Loucy (cell line): ENCODE measurements around the gene OS9.
"Not testable (repeated sequence)": the region's sequence is repeated elsewhere in the genome, so short reads cannot be mapped to it uniquely, and the experiment has no call there.

Source experiments
- H2AFZ ChIP-seq: fragments of 200-600 bp; sonication (generic); 2 replicates; pipeline ENCODE4 v1.6.0; 2016; ENCODE audit warnings: antibody characterized with exemption, mild to moderate bottlenecking, low read length, moderate library complexity
- H3F3A ChIP-seq: fragments of 200-600 bp; 2 replicates; pipeline ENCODE4 v1.6.0; 2016; ENCODE audit warnings: antibody characterized with exemption, low read depth, mild to moderate bottlenecking
- H3K27me3 ChIP-seq: fragments of 200-600 bp; sonication (generic); 2 replicates; pipeline ENCODE4 v1.6.1; 2014; ENCODE audit warnings: low read length, mild to moderate bottlenecking; ENCODE audit not compliant: insufficient read depth, poor library complexity, severe bottlenecking
- H3K36me3 ChIP-seq: fragments of 200-600 bp; sonication (generic); 2 replicates; pipeline ENCODE4 v1.6.1; 2016; ENCODE audit warnings: low read length; ENCODE audit not compliant: insufficient read depth
- H3K4me1 ChIP-seq: fragments of 200-600 bp; sonication (generic); 2 replicates; pipeline ENCODE4 v1.5.1; 2014; ENCODE audit warnings: low read length, mild to moderate bottlenecking; ENCODE audit not compliant: insufficient read depth, poor library complexity, severe bottlenecking
- H3K4me2 ChIP-seq: fragments of 200-600 bp; sonication (generic); 2 replicates; pipeline ENCODE4 v1.6.0; 2014; ENCODE audit warnings: antibody characterized with exemption, low read length, low read depth, mild to moderate bottlenecking; ENCODE audit not compliant: poor library complexity, severe bottlenecking
- H3K4me3 ChIP-seq: fragments of 200-600 bp; sonication (generic); 2 replicates; pipeline ENCODE4 v1.5.1; 2014; ENCODE audit warnings: low read length, mild to moderate bottlenecking, mixed read lengths; ENCODE audit not compliant: poor library complexity, severe bottlenecking
- H3K79me2 ChIP-seq: fragments of 200-600 bp; sonication (generic); 2 replicates; pipeline ENCODE4 v1.6.1; 2014; ENCODE audit warnings: low read length; ENCODE audit not compliant: insufficient read depth
- H3K9ac ChIP-seq: fragments of 200-600 bp; sonication (generic); 2 replicates; pipeline ENCODE4 v1.6.0; 2014; ENCODE audit warnings: mild to moderate bottlenecking, low read depth, low read length, moderate library complexity; ENCODE audit not compliant: poor library complexity, severe bottlenecking
- H3K9me2 ChIP-seq: fragments of 200-600 bp; sonication (generic); replicated peaks from 2 replicates; pipeline ENCODE4 v1.6.1; 2016; ENCODE audit warnings: low read depth, low read length, mixed read lengths
- H3K9me3 ChIP-seq: fragments of 200-600 bp; sonication (generic); 2 replicates; pipeline ENCODE4 v1.6.1; 2014; ENCODE audit warnings: mild to moderate bottlenecking, antibody characterized with exemption, low read length, low read depth; ENCODE audit not compliant: insufficient read depth
- H4K20me1 ChIP-seq: fragments of 200-600 bp; sonication (generic); 2 replicates; pipeline ENCODE4 v1.6.0; 2014; ENCODE audit warnings: antibody characterized with exemption, low read length, mild to moderate bottlenecking; ENCODE audit not compliant: insufficient read depth, poor library complexity, severe bottlenecking
- CTCF ChIP-seq: fragments of 200-600 bp; sonication (generic); conservative IDR thresholded peaks from 2 replicates; pipeline ENCODE4 v1.5.1; 2014; ENCODE audit warnings: mild to moderate bottlenecking, antibody characterized with exemption, low read length
- EZH2phosphoT487 ChIP-seq: fragments of 200-600 bp; IDR thresholded peaks from 2 replicates; pipeline ENCODE4 v1.6.1; 2018; ENCODE audit warnings: antibody characterized with exemption, mild to moderate bottlenecking, moderate library complexity, borderline replicate concordance

Gene OS9

DNA sequence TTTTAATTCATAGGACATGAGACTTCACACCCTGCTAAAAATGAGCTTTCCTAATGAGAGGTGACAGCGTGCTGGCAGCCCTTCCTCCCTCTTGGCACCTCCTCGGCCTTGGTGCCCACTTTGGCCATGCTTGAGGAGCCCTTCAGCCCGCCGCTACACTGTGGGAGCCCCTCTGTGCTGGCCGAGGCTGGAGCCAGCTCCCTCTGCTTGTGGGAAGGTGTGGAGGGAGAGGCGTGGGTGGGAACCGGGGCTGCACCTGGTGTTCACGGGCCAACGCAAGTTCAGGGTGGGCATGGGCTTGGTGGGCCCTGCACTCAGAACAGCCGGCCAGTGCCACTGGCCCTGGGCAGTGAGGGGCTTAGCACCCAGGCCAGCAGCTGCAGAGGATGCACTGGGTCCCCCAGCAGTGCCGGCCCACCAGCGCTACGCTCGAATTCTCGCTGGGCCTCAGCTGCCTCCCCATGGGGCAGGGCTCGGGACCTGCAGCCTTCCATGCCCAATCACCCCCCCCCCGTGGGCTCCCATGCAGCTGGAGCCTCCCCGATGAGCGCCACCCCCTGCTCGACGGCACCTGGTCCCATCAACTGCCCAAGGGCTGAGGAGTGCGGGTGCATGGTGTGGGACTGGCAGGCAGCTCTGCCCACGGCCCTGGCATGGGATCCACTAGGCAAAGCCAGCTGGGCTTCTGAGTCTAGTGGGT, 38.2 kb upstream of the OS9 start:
- TF ChIP-seq EZH2phosphoT487 (no peak), CTCF (no peak)
- H3F3A ChIP-seq, result no peaks in the 10 kb centered on the region
- H3K4me3 ChIP-seq, result no peak overlapping the region
- no peaks in the 10 kb centered on the region for H3K79me2 ChIP-seq
- no peaks in the 10 kb centered on the region for H4K20me1 ChIP-seq
- H3K36me3 ChIP-seq, result no peaks in the 10 kb centered on the region
- H3K9ac ChIP-seq, result no peak overlapping the region
- no peaks in the 10 kb centered on the region for H3K4me1 ChIP-seq
- H2AFZ ChIP-seq, result no peak overlapping the region
- no peak overlapping the region for H3K4me2 ChIP-seq
- H3K9me3 ChIP-seq, result 0 out of 2 replicates have a peak, but pooled peaks cover 4% of the 10 kb centered on the region
- no peaks in the 10 kb centered on the region for H3K27me3 ChIP-seq
- no peaks in the 10 kb centered on the region for H3K9me2 ChIP-seq

DNA sequence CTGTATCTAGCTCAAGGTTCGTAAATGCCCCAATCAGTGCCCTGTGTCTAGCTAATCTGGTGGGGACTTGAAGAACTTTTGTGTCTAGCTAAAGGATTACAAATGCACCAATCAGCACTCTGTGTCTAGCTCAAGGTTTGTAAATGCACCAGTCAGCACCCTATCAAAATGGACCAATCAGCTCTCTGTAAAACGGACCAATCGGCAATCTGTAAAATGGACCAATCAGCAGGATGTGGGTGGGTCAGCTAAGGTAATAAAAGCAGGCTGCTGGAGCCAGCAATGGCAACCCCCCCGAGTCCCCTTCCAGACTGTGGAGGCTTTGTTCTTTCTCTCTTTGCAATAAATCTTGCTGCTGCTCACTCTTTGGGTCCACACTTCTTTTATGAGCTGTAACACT, 37.5 kb upstream of the OS9 start:
- not testable (repeated sequence) for H3K4me2 ChIP-seq, H3K9me3 ChIP-seq, H3F3A ChIP-seq, H3K4me3 ChIP-seq, H2AFZ ChIP-seq, H3K4me1 ChIP-seq, H3K9me2 ChIP-seq, H3K79me2 ChIP-seq, H3K9ac ChIP-seq, H4K20me1 ChIP-seq, H3K27me3 ChIP-seq, H3K36me3 ChIP-seq

DNA sequence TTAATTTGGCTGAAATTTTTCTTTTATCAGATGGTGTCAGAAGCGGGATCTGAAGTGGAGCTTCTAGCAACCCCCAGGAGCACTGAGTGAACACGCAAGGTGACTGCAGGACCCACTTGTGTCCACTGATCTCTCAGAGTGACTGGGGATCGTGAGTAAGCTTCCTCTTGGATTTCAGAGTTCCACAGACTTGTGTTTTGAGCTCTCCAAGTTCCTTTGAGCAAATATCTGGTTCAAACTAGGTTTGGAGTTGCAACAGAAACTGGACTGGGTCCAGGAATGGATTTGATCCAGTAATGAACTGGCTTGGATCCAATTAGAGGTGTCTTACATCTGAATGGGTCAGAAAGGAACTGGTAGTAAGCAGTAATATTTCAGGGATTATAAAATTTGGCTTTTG, 36.2 kb upstream of the OS9 start:
- H3K9me2 ChIP-seq, result no peaks in the 10 kb centered on the region
- H3F3A ChIP-seq, result no peaks in the 10 kb centered on the region
- no peaks in the 10 kb centered on the region for H4K20me1 ChIP-seq
- H2AFZ ChIP-seq, result no peak overlapping the region
- no peak overlapping the region for H3K9ac ChIP-seq
- H3K79me2 ChIP-seq, result no peaks in the 10 kb centered on the region
- TF ChIP-seq EZH2phosphoT487, result no peak
- TF ChIP-seq CTCF, result no peak
- H3K4me1 ChIP-seq, result no peaks in the 10 kb centered on the region
- no peaks in the 10 kb centered on the region for H3K36me3 ChIP-seq
- H3K4me2 ChIP-seq, result no peak overlapping the region
- 0 out of 2 replicates have a peak, but pooled peaks cover under 1% of the 10 kb centered on the region for H3K9me3 ChIP-seq
- H3K4me3 ChIP-seq, result no peak overlapping the region
- H3K27me3 ChIP-seq, result no peaks in the 10 kb centered on the region

GRCh38 chr12:57658890-57659289, 35.0 kb upstream of the OS9 start:
- Histone ChIP-seq H3K9me3 (no peaks in the 10 kb centered on the region), H3K9ac (no peak overlapping the region), H3K79me2 (no peaks in the 10 kb centered on the region), H2AFZ (no peak overlapping the region), H3K4me2 (no peak overlapping the region), H3K4me3 (no peak overlapping the region), H3K36me3 (no peaks in the 10 kb centered on the region), H3K4me1 (no peaks in the 10 kb centered on the region), H3K9me2 (no peaks in the 10 kb centered on the region), H3K27me3 (no peaks in the 10 kb centered on the region), H4K20me1 (no peaks in the 10 kb centered on the region), H3F3A (no peaks in the 10 kb centered on the region)
- no peak for TF ChIP-seq EZH2phosphoT487
- no peak for TF ChIP-seq CTCF
